Islet of Langerhans (tissue), 1 donor: ENCODE results near the gene DMAC2.
"Not testable (repeated sequence)": the region's sequence is repeated elsewhere in the genome, so short reads cannot be mapped to it uniquely, and the experiment has no call there.

ENCODE experiments used
- FAIRE-seq: peaks from one replicate; lab custom pipeline; 2011; peaks lifted over from hg19 to GRCh38; lab: Jason Lieb, UNC

The DMAC2 gene

DNA sequence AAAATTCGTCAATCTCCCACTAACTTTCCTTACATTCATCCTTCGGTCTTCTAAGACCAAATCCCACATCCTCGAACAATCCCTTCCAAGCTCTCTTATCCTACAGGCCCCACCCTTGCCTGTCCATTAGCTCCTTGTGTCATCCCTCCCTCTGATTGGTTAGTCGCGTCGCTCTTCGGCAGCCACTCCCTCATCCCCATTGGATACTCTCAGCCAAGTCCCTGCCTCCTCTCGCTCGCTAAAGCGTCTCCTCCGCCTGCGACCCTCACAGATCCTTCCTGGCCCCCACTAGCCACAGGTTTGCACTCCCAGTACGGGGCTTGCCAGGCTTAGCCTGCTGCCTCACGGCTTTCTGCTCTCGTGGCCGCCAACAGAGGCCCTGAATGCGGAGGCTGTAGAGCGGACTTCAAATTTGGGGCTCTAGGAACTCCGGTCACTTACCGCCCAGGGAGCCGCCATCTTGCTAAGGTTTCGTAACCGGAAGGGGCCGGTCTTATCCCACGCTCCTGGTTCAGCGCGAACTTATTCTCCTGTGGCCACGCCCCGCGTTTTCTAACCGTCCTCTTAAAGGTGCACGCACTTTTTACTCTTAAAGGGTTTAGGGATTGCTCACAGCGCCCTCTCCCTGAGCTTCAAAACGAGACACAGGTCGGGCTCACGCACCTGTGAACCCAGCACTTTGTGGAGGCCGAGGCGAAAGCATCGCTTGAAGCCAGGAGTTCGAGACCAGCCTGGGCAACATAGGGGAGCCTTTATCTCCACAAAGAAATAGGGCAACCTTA, at the start of gene DMAC2:
TSS of gene DMAC2 (minus strand) at position 472 of the 782 bp plus-strand sequence. CDS start at position 459, 13 bp downstream.
- peak; percentile 86 for FAIRE-seq

DNA sequence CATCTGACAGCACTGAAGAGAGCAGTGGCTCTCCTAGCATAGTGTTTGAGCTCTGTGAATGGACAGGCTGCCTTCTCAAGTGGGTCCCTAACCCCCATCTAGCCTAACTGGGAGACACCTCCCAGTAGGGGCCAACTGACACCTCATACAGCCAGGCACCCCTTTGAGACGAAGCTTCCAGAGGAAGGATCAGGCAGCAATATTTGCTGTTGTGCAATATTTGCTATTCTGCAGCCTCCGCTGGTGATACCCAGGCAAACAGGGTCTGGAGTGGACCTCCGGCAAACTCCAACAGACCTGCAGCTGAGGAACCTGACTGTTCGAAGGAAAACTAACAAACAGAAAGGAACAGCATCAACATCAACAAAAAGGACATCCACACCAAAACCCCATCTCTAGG, 47.2 kb upstream of the DMAC2 start:
- FAIRE-seq: not testable (repeated sequence)

DNA sequence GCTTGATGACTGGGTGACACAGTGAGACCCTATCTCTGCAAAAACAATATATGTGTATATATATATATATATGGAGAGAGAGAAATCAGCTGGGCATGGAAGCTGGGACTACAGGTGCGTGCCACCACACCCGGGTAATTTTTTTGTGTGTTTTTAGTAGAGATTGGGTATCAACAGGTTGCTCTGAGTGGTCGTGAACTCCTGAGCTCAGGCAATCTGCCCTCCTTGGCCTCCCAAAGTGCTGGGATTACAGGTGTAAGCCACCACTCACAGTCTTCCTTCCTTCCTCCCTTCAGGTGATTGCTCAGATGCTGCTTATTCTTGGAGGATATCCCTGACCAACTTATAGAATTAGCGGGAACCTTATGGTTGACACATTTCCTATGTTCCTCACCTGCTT, 45.1 kb upstream of the DMAC2 start:
- FAIRE-seq: no peak

DNA sequence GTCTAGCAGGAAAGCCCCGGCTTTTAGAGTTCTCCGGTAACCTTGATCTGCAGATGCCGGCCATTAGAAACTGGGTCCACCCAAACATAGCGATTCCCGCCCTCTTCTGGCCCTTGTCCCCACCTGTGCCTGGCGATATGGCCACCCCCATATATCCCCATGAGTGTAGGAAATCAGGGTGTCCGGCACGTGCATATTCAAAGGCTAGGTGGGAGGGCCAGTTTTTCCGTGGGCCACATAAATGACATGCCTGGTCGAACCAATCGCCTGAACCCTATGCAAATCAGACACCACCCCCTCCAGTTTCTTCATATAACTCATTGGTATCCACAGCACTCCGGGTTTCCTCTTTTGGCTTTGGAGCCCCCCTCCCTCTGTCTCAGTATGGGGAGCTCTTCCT, 40.6 kb upstream of the DMAC2 start:
- no peak for FAIRE-seq

DNA sequence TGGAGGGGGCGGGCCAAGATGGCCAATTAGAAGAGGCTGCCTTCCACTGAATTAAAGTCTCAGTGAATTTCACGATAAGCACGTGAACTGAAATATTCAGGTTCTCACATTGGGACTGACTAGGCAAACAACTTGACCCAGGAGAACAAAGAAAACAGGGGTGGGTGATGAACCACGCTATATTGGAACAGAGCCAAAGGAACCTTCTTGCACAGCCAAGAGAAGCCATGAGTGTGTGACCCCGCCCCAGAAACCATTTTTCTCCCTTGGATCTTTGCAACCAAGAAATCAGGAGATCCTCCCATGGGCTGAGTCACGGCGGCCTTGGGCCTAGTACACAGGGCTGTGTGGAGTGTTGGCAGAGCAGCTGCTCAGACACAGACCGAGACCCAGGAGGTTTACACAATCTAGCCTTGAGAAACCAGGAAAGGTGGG, 40.1 kb upstream of the DMAC2 start:
- FAIRE-seq: no peak

DNA sequence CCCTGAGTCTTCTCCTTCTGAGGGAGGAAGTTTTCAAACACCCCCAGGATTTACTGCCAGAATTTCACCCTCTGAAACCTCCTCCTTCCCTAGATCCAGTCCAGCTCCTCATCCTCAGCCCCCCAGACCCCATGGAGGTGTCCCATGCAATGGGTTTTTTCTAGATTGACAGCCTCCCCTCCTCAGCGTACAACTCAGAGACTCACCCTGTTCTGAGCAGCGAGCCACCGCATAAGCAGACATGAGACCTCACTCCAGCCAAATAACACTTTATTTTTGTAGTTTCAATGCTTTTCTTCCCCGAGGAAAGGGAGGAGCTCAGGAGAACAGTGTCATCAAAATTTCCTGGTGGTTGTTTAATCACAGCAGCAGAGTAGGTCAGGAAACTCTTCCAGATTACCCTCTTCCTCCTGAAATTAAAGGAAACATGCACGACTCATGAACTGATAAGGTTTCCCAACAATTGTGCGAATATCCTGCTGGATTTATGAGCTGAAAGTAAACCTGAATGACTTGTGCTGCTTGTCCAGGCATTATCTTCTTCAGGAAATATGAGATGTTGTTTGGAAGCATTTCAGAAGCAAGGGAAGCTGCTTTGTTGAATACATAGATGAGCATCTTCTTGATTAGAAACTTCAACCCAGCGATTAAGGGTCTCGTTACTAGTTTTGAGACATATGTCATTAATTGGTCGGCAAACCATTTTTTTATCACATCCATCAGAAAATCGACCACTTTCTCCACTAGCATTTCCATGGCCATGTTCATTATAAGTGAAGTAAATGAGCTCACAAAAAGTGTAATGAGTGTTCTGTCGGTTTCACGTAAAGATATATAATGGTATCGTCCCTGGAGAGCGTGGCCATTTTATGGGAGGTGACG, 39.4 kb upstream of the DMAC2 start:
- FAIRE-seq: no peak

DNA sequence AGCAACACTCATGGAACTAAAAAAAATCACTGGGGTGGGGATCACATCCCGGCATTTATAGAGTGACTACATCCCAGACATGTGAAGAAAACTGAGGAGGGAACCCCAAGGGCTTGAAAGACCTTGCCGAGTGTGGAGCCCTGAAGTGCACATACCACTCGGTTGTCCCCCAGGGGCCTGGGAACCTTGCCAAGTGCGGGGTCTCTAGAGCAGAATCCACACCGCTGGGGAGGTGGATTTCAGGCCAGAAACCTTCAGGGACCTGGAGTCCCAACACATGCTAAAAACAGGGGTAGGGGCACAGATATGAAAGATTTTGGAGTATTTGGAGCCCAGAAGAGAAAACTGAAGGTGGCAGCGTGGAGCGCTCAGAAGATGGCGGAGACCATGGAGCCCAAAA, 38.5 kb upstream of the DMAC2 start:
- FAIRE-seq: no peak

DNA sequence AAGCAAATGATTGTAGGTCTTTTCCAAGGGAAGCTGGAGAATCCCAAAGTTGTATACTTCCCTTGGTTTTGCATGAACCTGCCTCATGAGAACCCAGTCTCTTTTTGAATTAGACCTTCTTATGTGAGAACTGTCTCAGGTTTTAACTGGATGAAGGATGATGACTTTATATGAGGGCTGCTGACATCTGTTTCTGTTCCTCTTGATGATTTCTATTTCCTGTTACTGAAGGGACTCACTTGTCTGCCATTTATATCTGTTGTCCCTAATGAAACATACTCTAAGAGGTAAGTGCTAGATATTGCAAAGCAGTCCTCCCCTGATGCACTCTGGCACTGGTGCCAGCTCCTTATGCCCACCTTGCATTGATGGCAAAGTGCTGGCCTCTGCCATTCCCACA, 36.9 kb upstream of the DMAC2 start:
- FAIRE-seq: no peak

DNA sequence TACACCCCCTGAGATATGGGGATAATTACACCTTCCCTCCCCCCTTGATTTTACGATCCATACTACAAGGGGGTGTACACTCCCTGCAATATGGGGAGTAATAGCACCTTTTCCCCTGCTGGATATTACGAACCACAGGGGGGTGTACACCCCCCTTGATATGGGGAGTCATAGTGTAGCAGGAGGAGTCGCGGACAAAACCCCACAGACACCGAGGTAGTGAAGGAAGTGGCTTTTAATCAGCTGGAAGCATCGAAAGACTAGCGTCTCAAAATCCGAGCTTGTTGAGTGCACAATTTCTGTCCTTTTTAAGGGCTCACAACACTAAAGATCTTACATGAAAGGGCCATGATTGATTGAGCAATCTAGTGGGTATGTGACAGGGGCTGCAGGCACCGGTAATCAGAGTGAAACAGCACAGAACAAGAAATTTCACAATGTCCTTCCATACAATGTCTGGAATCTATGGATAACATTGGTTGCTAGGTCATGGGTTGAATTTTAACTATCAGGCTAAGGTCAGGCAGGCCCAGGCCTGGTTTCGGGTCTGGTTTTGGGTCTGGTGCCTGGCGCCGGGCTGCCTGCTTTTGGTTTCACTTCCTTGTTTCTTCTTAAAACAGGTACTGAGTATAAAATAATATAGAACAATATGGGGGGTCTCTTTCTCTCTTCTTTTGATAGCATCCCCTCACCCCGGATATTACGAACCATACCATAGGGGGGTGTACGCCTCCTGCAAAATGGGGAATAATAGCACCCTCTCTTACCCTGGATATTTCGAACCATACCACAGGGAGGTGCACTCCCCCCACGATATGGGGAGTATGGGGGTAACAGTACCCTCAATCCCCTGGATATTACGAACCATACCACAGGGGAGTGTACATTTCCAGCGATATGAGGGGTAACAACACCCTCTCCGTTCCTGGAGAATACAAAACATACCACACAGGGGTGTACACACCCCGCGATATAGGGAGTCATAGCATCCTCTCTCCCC, 23.8 kb upstream of the DMAC2 start:
- not testable (repeated sequence) for FAIRE-seq

DNA sequence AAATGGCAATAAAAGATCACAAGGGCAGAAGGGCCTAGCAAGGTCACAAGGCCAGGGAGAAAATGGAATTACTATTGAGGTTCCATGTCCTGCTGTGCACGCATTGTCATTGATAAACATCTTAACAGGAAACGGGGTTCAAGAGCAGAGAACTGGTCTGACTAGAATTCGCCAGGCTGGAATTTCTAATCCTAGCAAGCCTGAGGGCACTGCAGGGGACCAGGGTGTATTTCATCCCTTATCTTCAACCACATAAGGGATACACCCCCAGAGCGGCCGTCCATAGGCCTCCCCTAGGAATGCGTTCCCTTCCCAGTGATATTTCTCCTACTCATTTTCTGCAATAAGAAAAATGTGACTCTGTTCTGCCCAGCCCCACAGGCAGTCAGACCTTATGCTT, 22.8 kb upstream of the DMAC2 start:
- FAIRE-seq: no peak

DNA sequence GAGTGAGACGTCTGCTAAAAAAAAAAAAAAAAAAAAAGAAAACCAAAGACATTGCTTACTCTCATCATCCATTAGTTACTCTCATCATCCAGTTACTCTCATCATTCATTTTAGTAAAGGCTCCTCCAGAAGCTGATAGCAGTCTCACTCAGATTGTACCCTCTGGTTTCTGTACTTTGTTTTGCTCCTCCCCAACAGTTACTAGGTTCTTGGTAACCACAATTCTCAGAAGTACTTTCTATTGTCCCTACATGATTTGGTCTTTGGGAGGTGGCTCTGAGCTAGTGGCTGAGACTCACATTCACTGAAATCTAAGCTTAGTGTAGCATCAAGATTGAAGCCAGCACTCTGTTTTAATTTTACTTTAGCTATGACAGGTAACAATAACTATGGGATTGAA, 17.5 kb upstream of the DMAC2 start:
- FAIRE-seq: no peak

DNA sequence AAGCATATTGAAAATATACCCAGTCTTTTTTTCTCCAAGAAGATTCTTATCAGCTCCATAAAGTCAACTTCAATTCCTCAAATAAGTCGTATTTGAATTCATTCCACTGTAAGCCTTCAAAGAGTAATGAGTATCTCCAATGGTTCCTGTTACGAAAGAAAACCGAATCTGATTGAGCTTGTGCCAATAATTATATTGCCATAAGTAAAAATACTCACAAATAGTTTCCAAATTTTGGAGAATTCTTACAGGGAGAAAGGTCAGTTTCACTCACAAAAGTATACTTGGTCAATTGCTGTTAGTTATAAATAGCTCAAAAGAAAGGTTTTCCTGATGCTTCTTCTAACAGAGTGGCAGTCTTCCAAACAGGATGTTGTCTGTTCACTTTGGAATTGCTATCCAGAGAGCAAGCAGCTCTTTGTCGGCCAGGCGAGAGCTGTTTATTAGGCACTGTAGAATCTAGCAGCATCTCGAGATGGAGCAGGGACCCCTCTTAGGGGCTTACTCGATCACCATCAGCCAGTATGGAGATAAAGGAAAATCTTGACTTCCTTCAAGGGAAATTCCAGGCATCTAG, 16.7 kb upstream of the DMAC2 start:
- no peak for FAIRE-seq

DNA sequence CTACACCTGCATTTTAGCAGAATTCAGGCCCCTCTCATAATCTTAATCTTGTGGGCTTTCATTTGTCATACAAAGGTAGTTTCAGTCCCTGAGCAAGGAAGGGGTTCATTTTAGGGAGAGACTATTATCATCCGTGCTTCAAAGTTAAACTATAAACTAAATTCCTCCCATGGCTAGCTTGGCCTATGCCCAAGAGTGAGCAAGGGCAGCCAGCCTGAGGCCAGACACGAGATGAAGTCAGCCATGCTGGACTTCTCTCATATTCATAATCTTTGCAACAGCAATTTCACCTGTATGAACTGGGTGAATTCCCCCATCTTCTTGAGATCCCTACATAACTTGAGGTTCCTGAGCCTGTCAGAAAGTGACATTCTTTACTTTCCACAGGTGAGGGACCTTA, 16.2 kb upstream of the DMAC2 start:
- FAIRE-seq: no peak

DNA sequence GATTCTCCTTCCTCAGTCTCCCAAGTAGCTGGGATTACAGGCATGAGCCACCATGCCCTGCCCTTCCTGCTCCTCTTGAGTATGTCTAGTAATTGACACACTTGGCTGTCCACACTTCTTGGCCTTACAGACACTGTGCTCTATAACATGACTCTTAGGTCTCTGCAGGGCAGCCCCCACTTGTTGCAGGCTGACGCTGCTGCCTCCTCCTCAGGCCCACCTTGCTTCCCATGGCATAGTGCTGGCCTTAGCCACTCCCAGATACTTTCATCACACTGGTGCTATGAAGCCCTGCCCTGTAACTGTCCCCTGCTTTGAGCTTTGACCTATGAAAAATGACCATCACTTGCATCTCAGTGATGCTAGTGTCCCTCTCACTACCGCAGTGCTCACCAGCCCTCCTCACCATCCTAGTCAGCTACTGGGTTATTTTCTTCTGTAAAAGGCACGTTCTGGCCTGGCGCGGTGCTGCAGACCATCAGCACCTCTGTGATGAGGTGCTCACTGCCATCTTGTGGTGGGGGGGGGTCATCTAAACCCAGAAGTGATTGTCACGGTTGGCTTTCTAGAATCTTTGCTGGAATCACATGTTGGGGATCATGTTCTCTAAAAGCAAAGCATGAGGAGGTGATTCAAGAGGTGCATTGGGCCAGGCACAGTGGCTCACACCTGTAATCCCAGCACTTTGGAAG, 13.0 kb upstream of the DMAC2 start:
- FAIRE-seq: no peak

DNA sequence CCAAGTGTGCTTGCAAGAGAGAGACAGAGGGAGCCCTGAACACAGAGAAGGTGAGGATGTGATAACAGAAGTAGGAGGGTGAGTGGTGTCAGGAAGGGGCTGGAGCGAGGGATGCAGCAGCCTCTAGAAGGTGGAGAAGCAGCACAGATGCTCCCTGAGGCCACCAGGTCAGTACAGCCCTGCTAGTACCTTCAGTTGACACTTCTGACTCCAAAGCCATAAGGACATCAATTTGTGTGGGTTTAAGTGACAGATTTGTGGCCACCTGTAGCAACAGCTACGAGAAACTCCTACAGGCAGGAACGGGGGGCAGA, 10.1 kb upstream of the DMAC2 start:
- no peak for FAIRE-seq

DNA sequence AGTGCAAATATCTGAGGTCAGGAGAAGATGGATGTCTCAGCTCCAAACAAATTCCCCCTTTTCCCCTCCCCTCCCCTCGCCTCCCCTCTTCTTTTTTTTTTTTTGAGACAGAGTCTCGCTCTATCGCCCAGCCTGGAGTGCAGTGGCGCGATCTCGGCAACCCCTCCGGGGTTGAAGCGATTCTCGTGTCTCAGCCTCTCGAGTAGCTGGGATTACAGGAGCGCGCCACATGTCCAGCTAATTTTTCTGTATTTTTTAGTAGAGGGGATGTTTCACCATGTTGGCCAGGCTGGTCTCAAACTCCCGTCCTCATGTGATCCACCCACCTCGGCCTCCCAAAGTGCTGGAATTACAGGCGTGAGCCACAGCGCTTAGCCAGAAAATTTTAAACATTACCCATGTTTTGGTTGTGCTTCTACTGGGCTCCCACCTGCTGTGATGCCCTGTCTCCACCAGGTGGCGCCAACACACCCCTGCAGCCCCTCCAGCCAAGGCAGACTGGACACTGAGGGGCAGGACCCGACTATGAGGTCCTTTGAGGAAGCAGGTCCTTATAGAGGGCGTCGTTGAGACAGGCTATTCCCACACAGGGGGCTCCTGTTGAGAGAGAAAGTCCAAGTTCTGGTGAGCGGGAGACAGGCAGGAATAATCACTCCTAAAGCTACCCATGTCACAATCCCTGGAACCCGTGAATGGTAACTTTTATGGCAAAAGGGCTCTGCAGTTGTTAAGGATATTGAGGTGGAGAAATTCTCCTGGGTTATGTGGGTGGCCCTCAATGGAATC, 9.6 kb upstream of the DMAC2 start:
- no peak for FAIRE-seq

DNA sequence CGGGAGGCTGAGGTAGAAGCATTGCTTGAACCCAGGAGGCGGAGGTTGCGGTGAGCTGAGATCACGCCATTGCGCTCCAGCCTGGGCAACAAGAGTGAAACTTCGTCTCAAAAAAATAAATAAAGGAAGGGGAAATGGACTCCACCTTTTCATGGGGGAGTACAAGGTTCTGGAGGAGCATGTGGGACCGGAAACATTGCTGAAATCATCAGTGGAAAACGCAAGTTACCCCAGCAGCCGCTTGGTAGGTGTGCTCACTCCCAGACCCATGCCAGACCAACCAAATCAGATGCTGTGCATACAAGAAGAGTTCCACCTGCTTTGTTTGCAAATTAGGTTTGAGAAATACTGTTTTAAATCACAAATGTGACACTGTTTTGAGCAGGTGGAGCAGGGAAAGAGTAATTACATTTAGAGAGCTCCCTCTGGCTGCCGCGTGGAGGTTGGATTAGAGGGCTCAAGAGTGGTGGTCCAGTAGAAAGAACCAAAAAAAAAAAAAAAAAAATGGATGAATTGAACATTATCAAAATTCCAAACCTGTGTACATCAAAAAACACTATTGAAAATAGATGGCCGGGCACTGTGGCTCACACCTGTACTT, 8.1 kb upstream of the DMAC2 start:
- no peak for FAIRE-seq

DNA sequence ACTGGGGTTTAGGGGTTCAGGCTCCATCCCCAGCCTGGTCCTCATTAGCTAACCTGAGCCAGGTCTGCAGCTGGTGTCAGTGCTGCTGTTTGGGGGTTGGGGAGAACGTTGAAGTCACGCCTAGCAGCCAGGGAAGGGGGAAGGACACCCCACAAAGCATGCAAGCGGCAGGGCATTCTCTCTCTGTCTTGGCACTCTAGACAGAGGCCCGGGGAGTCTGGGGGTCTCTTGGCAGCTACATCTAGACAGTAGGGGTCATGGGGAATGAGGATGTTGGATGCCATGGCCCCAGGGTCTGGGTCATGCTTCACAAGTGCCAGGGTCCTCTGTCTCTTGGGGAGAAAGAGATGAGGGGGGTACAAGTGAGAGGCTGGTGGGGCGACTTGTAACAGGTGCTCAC, 5.9 kb upstream of the DMAC2 start:
- FAIRE-seq: no peak

DNA sequence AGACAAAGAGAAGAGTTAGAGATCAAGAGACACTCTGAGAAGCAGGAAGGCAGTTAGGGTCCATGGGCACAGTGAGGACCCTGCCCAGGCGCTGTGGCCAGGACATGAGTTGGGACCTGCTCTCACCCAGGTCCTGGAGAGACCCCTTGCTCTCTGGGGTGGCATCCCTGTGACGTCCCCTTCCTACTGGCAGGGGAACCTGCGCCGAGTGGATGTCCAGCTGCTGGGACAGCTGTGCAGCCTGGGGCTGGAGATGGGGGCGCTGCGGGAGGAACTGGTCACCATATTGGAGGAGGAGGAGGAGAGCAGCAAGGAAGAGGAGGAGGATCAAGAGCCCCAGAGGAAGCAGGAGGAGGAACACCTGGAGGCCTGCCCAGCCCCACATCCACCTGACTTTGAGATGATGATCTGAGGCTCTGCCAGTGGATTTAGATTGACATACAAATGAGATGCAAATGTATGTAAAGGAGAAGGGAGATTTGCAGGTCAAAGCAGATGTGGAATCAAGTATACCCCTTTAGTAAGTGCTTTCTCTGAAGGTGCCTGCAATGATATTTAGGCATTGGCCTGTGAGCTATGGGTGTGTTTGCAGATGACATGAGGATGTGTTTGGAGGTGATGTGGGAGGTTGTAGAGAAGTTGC, 4.2 kb upstream of the DMAC2 start:
- FAIRE-seq: no peak
